Limb (tissue), 2 donors: Measurements from ENCODE around the gene DIPK1B.
A peak's percentile ranks its signal among the peaks of the same experiment; 100 is the strongest.
"Not testable (repeated sequence)": the region's sequence is repeated elsewhere in the genome, so short reads cannot be mapped to it uniquely, and the experiment has no call there.

Experiments
- DNase-seq, 2 donors: peaks; one replicate each; pipeline ENCODE4 v3.0.0-alpha.2; 2016; ENCODE audit errors: extremely low spot score in 2 of 2

The DIPK1B gene

DNA sequence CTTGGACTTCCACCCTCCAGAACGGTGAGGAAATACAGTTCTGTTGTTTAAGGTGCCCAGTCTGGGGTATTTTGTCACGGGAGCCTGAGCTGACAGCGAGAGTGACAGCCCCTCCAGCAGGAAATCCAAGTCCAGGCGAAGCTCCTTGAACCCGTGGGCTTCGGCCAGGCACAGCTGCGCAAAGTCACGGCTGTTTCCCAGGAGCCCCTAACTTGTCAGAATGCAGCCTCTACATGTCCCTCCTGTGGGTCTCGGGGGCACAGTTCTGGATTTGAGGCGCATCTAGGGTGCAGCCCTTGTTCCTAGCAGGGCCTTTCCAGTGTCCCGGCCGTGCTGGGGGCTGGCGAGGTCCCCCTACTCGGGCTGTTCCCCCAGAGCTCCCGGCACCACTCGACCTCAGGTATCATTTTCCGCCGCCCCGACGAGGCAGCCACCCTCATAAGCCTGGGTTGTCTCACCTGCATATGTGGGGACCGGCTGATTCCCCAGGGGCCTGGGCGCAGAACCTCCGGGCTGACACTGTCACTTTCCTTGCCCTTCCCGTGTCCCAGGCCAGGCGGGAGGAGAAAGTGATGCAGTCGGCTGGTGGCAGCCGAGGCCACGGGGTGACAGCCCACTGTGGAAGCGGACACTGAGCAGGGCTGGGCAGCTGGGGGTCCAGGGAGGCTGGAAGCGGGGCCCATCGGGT, 41.1 kb downstream of the DIPK1B start:
- DNase-seq, result peak in 1 of 2 donors; percentile 17

DNA sequence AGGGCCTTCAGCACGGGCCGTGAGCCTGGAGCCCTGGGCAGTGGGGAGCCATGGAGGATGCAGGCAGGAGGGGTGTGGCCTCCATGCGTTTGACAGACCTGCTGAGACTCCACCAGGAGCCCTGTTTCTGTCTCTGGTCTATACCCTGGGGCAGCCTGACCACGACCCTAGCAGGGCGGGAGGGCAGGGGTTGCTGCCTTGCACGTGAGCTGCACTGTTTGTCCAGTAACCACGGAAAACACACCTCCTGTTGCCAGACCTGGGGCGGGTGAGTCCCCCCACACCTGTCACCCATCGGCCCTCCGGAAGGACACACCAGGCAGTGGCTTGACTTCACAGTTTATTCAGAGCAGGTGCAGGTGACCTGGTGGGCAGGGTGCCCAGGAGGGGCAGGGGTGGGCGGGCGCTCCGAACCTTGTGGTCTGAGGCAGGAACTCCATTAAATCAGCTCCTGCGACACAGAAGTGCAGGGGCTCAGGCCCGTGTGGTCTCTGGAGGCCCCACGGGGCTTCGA, 41.7 kb downstream of the DIPK1B start:
- no peak for DNase-seq

DNA sequence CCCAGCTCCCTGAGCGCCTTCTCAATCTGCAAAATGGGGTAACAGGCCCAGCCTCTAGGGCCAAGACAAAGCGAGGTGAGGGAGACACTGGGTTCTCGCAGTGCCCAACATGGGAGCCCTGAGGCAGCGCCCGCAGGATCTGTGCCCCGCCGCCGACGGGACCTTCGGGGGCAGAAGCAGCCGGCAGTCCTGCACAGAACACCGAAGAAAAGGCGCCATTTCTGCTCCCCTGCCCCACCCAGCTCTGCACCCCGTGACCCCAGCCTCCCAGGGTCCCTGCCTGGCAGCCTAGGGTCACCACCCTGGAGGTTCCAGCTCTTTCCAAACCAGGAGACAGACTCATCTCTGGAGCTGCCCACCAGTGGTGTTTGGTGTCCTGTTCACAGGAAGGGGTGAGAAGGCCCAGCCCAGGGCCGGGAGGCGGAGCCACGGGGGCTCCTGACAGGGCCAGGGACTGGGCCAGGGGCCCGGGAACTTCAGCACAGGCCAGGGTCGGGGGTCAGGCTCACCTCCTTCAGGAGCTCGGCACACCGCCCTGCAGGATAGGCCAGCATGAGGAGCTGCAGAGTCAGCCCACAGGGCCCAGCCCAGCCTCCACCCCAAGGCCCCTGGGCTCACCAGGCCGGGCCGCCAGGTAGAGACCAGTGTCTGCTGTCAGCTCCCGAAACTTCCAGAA, 42.4 kb downstream of the DIPK1B start:
- DNase-seq, result peak in 1 of 2 donors; percentile 18

DNA sequence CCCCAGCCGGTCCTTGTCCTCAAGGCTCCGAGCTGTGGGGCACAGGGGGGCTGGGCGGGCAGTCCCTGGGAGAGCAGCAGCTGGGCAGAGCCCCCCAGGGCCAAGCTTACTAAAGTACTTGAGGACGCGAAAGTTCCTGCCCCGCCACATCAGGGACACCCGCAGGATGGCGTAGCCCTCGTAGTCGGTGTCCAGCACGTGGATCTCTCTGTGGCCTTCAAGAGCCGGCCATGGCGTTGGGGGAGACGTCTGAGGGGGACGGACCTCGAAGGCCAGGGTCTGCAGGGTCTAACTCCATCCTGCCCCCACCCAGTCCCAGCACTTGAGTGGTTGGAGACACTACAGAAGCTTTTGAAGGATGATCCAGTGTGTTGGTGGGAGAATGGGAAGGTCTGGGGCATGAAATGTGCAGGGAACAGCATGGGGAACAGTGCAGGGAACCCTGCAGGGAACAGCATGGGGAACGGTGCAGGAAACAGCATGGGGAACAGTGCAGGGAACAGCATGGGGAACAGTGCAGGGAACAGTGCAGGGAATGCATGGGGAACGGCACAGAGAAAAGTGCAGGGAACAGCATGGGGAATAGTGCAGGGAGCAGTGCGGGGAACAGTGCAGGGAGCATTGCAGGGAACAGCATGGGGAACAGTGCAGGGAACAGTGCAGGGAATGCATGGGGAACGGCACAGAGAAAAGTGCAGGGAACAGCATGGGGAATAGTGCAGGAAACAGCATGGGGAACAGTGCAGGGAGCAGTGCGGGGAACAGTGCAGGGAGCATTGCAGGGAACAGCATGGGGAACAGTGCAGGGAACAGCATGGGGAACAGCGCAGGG, 43.1 kb downstream of the DIPK1B start:
- peak in 1 of 2 donors; percentile 17 for DNase-seq

DNA sequence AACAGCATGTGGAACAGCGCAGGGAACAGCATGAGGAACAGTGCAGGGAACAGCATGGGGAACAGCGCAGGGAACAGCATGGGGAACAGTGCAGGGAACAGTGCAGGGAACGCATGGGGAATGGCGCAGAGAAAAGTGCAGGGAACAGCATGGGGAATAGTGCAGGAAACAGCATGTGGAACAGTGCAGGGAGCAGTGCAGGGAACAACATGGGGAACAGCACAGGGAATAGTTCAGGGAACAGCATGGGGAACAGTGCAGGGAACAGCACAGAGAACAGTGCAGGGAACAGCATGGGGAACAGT, 43.7 kb downstream of the DIPK1B start:
- no peak for DNase-seq

DNA sequence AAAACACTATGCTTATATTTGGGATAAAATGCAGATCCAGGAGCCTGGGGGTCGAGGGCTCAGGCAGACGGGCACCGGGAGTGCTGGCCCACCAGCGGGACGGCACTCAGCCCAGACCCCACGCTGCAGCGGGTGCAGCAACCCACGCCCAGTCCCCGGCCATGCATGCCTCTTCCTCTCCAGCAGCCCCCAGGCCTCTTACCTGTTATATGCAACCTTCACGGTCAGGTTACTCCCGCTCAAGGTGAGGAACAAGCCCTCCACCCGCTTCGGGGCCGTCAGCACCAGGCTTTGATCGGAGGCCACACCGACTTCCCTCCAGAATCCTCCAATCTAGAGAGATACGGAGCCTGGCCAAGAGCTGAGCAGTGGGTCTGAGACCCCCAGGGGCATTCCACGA, 44.5 kb downstream of the DIPK1B start:
- DNase-seq, result no peak

DNA sequence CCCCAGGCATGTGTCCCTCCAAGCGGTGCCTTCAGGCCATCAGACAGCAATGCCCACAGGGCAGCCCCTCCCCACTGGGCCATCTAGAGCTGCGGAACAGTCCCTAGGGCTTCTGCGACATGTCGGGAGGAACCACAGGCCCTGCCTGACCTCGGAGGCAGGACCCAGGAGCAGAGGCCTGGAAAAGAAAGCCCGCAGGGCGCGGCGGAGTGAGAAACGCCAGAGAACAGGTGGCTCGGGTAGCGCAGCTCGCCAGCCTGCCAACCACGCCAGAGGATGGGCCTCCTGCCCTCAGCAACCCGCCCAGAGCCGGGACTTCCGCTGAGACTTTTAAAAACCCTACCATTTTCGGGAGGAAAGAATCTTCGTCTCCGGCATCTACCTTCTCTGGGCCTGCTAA, 45.0 kb downstream of the DIPK1B start:
- DNase-seq, result no peak

DNA sequence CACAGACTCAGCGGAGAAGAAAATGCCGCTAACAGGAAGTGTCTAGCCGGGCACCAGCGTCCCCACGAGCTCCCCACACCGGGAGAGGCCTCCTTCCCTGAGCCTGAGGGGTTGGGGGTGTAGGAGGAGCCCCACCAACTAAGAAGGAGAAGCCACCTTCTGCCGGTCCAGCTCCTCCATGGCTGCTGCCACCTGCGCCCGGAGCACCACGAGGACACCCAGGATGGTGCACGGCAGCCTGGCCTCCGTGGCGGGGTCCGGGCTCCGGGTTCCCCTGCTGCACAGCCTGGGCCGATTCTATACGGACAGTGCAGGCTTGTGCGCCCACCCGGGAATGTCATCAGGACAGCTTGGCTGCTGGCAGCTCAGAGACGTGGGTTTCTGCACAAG, 45.4 kb downstream of the DIPK1B start:
- no peak for DNase-seq

DNA sequence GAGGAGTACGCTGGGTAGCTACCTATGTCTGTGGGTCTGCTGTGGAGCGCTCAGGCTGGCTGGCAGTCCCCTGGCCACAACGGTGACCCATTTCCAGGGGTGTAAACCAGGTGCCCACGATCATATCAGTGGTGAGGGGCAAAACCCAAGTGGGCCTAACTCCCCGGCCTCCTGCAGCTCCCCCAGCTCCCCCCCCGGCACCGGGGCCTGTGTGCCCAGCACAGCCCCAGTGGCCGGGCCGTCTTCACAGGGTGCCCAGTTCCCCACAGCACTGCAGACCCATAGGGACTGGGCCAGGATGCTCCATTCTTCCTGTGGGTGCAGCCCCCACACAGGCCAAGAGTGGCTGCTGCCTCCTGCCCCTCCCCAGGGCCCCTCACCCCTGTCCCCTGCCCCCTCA, 46.6 kb downstream of the DIPK1B start:
- no peak for DNase-seq

DNA sequence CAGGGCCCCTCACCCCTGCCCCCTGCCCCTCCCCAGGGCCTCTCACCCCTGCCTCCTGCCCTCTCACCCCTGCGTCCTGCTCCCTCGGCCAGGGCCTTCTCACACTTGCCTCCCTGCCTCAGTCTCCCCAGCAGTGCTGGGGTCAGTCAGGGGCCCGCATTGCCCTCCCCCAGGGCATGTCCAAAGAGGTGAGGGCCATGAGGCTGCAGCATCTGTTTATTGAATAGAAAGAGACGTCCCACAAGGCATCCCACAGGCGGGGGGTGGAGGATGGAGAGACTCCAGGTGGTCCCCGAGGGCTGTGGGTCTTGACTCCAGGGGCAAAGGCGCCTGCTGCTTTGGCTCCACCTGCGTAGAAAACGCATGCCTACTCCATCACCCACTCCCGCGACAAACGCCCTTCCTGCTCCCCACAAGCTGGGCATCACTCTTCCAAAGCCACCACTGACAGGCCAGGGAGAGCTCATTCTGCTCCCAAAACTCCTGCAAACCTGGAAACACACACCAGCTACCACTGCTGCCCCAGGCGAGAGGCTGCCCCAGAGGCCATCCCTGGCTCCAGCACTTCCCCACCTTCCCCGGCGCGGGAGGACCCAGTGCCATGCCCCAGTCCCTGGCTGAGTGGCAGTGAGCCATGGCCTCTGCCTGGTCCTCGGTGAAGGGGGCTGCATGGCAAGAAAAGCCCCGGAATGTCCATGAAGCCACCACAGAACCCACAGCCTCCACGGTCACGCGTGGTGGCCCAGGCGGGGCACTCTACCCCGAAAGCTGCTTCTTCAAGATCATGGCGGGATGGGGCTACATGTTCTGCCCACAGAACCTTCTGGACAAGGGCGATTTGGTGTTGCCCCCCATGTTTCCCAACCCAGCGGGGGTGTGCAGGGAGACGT, 47.3 kb downstream of the DIPK1B start:
- DNase-seq, result no peak

DNA sequence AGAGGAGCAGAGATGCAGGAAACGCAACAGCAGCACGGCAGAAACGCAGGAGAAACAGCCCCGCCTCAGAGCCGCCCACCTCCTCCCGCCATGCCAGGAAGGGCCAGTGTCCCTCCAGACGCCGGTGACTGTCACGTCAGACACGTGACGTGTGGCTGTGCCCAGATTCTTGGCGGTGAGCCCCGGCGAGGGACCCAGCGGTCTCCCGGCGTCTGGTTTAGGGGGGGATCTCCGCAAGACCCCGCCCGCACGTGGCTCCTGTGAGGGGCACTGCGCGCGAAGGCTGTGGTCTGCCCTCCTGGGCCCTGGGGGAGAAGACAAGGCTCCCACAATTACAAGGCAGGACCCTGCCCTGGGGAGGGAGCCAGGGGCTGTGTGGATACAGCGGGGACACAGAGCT, 48.1 kb downstream of the DIPK1B start:
- DNase-seq, result peak in 1 of 2 donors; percentile 33

DNA sequence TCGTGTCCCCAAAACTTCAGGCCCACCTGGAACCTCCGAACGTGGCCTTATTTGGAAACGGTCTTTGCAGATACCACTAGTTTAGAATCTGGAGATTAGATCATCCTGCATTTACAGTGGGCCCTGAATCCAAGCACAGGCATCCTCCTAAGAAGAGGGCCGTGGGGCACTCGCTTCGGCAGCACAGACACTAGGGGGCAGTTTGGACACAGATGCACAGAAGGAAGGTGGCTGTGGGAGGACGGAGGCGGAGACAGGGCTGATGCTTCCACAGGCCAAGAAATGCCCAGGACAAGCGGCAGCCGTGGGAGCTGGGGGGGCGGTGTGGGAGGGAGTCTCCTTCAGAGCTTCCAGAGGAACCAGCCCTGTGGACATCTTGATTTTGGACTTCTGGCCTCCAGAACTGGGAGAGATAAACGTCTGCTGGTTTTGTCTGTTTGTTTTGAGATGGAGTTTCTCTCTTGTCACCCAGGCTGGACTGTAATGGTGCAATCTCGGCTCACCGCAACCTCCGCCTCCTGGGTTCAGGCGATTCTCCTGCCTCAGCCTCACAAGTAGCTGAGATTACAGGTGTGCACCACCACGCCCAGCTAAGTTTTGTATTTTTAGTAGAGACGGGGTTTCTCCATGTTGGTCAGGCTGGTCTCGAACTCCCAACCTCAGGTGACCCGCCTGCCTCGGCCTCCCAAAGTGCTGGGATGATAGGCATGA, 48.6 kb downstream of the DIPK1B start:
- DNase-seq, result peak; percentile 13 to 60

DNA sequence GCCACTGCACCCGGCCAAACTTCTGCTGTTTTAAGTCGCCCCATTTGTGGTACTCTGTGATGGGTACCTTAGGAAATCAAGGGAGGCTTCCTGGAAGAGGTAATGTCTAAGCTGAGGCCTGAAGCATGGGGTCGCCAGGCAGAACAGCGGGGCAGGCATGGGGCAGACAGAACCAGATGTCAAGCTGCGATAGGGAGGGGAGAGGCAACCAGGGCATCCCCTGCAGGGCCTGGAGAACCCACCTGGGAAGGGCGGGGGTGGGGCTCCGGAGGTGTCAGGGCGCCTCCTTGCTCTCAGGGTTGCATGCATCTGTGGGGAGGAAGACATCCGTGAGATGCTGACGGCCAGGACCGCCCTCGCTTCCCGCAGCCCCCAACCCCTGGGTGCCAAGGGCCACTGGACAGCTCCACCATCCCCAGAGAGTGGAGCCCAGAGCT, 49.2 kb downstream of the DIPK1B start:
- DNase-seq, result no peak

DNA sequence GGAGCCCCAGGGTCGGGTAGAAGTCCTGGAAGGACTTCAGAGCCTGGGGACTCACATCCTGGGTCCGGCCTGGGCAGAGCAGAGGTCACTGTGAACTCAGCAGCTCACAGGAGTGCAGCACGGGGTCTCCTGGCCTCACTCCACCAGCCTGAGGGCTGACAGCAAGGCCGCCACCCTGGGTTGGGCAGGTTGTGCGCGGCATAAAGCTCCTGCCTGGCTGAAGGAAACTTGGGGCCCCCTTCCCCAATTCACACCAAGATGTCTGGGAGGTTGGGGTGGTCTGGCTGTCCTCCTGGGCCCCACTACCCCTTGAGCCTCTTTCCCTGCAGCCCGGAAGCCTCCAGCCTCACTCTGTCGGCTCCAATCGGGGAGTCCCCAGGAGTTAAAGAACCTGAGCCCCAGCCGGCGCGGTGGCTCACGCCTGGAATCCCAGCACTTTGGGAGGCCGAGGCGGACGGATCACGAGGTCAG, 49.9 kb downstream of the DIPK1B start:
- DNase-seq, result no peak

DNA sequence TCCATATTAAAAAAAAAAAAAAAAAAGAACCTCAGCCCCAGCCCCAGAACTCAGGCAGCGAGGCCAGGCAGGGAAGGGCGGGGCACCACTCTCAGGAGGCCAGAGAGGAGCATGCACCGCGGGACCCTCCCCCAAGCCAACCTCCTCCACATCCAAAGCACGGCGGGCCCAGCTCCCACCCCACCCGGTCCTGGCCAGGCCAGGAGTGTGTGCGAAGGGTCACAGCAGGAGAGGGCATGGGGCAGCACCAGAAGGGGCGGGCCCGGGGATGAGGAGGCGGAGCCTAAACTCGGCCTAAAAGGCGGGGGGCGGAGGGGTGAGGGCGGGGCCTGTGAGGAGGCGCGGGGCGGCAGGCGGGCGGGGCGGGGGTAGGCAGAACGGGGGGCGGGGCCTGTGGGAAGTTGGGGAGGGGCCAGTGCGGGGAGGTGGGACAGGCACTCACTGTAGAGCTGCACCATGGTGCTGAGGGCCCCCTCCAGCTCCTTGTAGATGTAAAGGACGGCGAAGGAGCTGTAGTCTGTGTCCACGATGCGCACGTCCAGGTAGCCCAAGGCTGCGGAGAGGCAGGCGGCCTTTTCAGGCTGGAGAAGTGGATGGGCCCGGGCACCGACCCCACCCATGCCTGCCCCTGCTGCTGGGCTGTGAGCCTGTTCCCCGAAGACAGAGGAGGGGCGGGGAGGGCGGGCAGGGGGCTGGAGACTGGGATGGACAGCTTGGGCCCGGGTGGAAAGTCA, 50.7 kb downstream of the DIPK1B start:
- peak in 1 of 2 donors; percentile 72 for DNase-seq

DNA sequence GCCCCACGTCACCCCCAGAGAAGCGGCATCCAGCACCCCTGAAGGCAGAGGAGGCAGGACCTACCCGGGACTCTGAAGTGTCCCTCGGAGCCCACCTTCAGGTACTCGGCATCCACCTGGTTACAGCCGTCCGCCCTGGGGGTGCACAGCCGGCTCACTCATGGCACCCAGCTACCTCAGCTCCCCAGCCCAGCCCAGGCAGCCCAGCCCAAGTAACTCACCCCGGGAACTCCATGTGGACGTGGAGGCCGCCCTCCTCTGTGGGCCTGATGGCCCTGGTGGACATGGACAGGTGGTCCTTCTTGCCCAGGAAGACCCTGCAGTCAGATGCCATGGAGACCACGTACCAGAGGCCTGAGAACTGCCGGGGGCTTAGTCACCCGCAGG, 51.3 kb downstream of the DIPK1B start:
- peak in 1 of 2 donors; percentile 16 for DNase-seq

DNA sequence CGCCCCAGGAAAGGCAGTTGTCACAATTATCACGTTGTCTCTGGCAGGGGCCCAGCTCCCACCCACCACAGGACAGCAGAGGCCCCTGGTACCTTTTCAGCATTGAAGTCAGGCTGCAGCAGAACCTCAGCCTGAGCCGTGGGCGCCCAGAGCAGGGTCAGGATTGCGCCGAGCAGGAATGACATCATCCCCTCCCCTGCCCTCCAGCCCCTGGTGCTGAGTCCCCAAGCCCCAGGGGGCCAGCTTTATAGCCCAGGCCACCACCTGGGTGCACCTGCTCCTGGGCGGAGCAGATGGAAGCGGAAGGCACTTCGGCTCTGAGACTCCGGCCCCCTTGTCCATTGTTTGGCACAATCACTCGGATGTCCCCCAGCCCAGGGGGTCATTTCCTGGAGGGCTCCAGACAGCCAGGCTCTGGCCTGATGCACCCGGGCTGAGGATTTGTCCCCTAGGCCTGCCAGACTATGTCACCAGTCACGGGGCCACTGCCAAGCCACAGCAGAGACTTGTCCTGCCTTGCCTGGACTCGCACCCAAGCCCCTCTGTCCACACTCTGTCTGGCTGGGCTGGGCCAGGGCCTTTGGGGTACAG, 52.0 kb downstream of the DIPK1B start, which contains the start of gene LCN15:
Gene LCN15, minus strand, starts transcription at position 218 of the 591 bp plus-strand sequence. Its CDS starts 30 bp downstream, at position 188.
- no peak for DNase-seq

DNA sequence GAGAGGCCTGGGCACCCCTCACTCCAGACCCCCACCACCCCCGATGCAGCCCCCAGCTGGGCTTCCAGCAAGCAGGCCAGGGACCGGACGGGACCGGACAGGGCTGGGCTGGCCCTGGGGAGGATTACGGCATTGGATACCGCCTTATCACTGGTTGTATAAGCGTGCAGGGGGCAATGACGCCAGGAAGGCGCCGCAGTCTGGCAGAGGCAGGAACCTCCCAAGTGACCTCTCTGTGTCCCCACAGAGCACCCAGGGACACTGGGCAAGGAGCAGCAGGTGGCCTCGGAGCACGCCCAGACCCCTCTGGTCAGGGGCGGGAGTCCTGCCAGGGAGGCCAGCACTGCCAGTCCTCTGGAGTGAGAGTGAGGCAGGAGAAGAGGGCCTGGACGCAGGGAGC, 52.7 kb downstream of the DIPK1B start:
- DNase-seq, result no peak

DNA sequence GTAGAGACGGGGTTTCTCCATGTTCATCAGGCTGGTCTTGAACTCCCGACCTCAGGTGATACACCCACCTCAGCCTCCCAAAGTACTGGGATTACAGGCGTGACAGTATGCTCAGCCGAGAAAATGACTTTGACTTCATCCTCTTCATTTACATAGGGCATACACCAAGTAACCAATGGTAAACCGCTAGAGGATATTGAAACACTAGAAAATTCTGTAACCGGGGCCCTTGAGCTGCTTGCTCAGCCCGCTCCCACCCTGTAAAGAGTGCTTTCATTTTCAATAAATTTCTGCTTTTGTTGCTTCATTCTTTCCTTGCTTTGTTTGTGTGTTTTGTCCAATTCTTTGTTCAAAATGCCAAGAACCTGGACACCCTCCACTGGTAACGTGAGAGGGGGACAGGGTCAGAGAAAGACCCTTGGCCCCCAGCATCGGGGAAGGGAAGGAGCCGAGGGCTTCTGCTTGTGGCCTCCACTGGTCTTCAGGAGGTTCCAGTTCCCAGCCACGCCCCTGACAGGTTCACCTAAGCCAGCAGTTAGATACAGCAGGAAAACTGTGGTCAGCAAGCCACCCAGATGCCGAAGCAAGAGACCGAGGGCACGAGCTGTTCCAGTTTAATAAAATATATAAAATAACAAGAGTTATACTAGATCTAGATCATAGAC, 53.5 kb downstream of the DIPK1B start:
- DNase-seq, result not testable (repeated sequence)
